Activated naive CD4-positive, alpha-beta T cell treated with anti-CD3 and anti-CD28 coated beads for 36 hours (primary cell): Measurements from ENCODE around the gene FARS2. TPM values are rescaled to one million over a fixed set of nuclear protein-coding genes. Genes with fewer than 3 reads are reported as not detected.

Experiments used
- CTCF ChIA-PET: fragments of 350-600 bp; sonication (Branson Sonifier 250); formaldehyde crosslinking; loops from one replicate; lab custom pipeline; 2021; ENCODE audit warnings: antibody characterized with exemption; lab: Charles Lee
- DNase-seq: peaks from one replicate; pipeline ENCODE4 v3.0.0-alpha.2; 2020
- H3K27ac Mint-ChIP-seq: one replicate; pipeline ENCODE4 v1.8.0; 2021; ENCODE audit warnings: mild to moderate bottlenecking, mixed read lengths
- H3K27me3 Mint-ChIP-seq: one replicate; pipeline ENCODE4 v1.8.0; 2021; ENCODE audit warnings: low read depth, mixed read lengths
- H3K36me3 Mint-ChIP-seq: one replicate; pipeline ENCODE4 v1.8.0; 2021; ENCODE audit warnings: low read depth, mixed read lengths
- H3K4me1 Mint-ChIP-seq: one replicate; pipeline ENCODE4 v1.8.0; 2021; ENCODE audit warnings: low read depth, mixed read lengths
- H3K4me3 Mint-ChIP-seq: one replicate; pipeline ENCODE4 v1.8.0; 2021; ENCODE audit warnings: mild to moderate bottlenecking, moderate library complexity, mixed read lengths
- H3K9me3 Mint-ChIP-seq: one replicate; pipeline ENCODE4 v1.8.0; 2021; ENCODE audit warnings: mixed read lengths
- intact Hi-C: fragments of 100-400 bp; cut with micrococcal nuclease; formaldehyde crosslinking; loops from one replicate; pipeline ENCODE4 v1.15.1; 2023
- total RNA-seq, 2 experiments: library from RNA; stranded (reverse); gene quantifications; one replicate each; pipeline ENCODE4 v1.2.3, GENCODE V29; 2021

Gene FARS2
- total RNA-seq, 2 experiments from 2014 or later = 15.4 to 15.8 TPM

- Mint-ChIP-seq H3K27me3 (no peaks in the 10 kb centered on the region), H3K4me1 (peaks cover 17% of the 10 kb centered on the region), H3K27ac (no peak overlapping the region), H3K36me3 (no peaks in the 10 kb centered on the region), H3K9me3 (no peaks in the 10 kb centered on the region), H3K4me3 (no peak overlapping the region)
- intact Hi-C loops = loop anchor here (10.0 kb wide), 1 partner anchor 91 kb away; no protein-coding TSS in a partner anchor
- DNase-seq = no peak
- CTCF ChIA-PET = interaction anchor here (0.5 kb wide), 1 partner anchor 1087 kb away, joined by 3 read pairs; no protein-coding TSS in a partner anchor
Measured at GRCh38 chr6:5395719-5396118, 134.4 kb downstream of the FARS2 start.

GRCh38 chr6:5398530-5398929, 137.2 kb downstream of the FARS2 start:
- peaks cover 4% of the 10 kb centered on the region for H3K9me3 Mint-ChIP-seq
- DNase-seq = peak; percentile 64

DNA sequence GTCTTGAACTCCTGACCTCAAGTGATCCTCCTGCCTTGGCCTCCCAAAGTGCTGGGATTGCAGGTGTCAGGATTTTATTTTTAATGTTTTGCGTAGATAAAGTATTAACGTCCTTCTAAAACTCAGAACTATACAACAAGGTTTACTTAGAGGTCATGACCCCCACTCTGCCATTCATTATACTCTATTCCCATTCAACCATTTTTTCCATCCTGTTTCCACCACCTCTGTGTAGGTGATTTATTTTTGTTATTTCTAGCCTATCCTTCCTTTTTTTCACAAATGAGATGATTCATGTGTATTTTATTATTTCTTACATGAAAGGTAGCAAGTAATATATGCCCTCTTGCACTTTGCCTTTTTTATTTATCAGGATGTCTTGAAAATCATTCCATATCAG, 138.1 kb downstream of the FARS2 start:
- Mint-ChIP-seq H3K4me3 (no peak overlapping the region), H3K27ac (no peak overlapping the region), H3K4me1 (peaks cover 22% of the 10 kb centered on the region), H3K9me3 (peaks cover 4% of the 10 kb centered on the region), H3K36me3 (peaks cover 3% of the 10 kb centered on the region), H3K27me3 (no peaks in the 10 kb centered on the region)
- DNase-seq = no peak
- intact Hi-C loops = loop anchor here (2.0 to 10.0 kb wide), 2 partner anchors 95 to 185 kb away; no protein-coding TSS in a partner anchor
- CTCF ChIA-PET = interaction anchor here (0.7 kb wide), 1 partner anchor 179 kb away, joined by 3 read pairs; no protein-coding TSS in a partner anchor

More at GRCh38 chr6:5398530-5398929, 137.2 kb downstream of the FARS2 start:
- intact Hi-C loops = loop anchor here (1.0 to 10.0 kb wide), 6 partner anchors 94 to 255 kb away; partner anchors contain the start of gene LYRM4
- peaks cover 3% of the 10 kb centered on the region for H3K36me3 Mint-ChIP-seq
- H3K27ac Mint-ChIP-seq = no peak overlapping the region
- no peaks in the 10 kb centered on the region for H3K27me3 Mint-ChIP-seq
- CTCF ChIA-PET = interaction anchor here (0.6 to 0.7 kb wide), 2 partner anchors 362 to 681 kb away, joined by 3 read pairs; no protein-coding TSS in a partner anchor
- peaks cover 22% of the 10 kb centered on the region for H3K4me1 Mint-ChIP-seq
- no peak overlapping the region for H3K4me3 Mint-ChIP-seq

DNA sequence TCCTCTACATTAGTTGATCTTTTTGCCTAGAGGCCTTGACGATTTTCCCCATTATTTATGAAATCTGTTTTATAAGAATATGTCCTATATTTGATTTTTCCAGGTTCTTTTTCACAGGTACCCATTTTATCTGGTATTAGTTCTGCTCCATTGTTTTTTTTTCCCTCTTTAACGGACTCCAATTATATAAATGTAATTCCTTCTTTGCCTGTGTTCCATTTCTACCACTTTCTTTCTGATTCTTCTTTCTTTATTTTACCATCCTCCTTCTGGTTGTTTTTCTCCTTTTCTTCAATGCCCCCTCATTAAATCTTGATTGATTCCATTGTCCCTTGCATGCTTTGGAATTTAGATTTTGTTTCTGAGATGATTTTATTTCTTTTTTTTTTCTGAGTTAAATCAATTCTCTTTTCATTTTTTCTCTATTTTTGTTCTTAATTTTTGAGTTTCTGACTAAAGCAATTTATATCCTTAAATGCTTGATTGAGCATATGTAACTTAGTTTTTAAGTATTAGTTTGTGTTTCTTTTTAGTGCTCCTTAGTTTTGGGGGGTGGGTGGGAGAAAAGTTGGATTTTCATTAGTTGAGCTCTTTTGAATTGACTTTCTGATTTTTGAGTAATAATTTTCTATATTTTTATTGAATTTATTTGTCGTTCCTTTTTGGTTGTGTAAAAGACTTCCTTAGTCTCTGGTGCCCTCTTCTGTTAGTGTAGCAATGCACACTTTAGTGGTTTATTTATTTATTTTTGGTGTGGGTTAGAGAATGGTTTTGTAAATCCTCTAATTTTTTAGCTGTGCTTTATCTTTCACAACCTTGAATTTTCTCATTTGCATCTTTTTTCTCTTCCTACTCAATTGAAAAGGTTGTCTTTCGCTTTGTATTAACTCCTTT, 140.8 kb downstream of the FARS2 start:
- DNase-seq = no peak
- CTCF ChIA-PET = interaction anchor here (0.6 to 1.4 kb wide), 2 partner anchors 258 to 270 kb away, joined by 3 to 6 read pairs; no protein-coding TSS in a partner anchor
- Mint-ChIP-seq H3K36me3 (peaks cover 7% of the 10 kb centered on the region), H3K4me1 (peaks cover 22% of the 10 kb centered on the region), H3K4me3 (no peak overlapping the region), H3K27me3 (no peaks in the 10 kb centered on the region), H3K9me3 (peaks cover 4% of the 10 kb centered on the region), H3K27ac (no peak overlapping the region)
- intact Hi-C loops = no loop called here

DNA sequence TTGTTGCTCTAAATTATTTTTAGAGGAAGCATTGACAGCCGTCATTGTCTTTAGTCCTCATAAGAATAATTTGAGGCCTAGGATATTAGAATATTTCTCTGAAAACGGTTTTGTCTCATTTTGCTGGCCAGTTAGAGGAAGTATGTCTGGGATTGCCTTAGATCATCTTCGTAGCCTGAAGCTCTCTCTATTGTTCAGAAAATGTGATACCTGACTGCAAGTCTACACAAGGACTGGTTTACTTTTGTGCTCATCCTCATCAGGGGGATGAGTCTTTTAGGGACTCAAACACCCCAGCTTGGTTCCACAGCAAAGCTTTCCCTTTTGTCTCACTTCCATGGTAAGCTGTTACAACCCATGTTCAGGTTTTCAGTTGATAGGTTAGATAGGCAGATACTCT, 141.8 kb downstream of the FARS2 start:
- Mint-ChIP-seq H3K27ac (no peak overlapping the region), H3K36me3 (peaks cover 7% of the 10 kb centered on the region), H3K9me3 (peaks cover 4% of the 10 kb centered on the region), H3K4me3 (no peak overlapping the region), H3K27me3 (no peaks in the 10 kb centered on the region), H3K4me1 (peaks cover 20% of the 10 kb centered on the region)
- no peak for DNase-seq
- CTCF ChIA-PET = interaction anchor here (1.4 kb wide), 1 partner anchor 259 kb away, joined by 6 read pairs; no protein-coding TSS in a partner anchor
- intact Hi-C loops = no loop called here

DNA sequence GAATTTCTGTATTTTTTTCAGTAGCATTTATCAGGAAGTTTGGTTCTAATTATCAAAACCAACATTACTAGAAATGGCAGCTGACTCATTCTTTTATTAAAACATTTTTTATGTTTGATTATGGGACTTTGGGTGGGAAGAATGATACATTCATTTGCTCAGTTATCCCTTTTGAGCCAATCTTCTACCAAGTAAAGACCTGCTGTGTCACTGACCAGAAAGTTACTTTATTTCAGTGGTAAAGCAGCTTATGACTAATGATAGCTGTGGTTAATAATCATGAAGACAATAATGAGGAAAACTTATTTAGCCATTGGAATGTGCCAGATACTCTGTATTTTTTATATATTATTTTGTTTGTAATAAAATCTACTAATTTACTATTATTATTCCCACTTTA, 142.3 kb downstream of the FARS2 start:
- Mint-ChIP-seq H3K9me3 (peaks cover 4% of the 10 kb centered on the region), H3K4me1 (peaks cover 16% of the 10 kb centered on the region)

GRCh38 chr6:5405976-5406375, 144.7 kb downstream of the FARS2 start:
- H3K36me3 Mint-ChIP-seq = peaks cover 10% of the 10 kb centered on the region
- CTCF ChIA-PET = interaction anchor here (1.4 kb wide), 1 partner anchor 262 kb away, joined by 3 read pairs; no protein-coding TSS in a partner anchor
- peaks cover 6% of the 10 kb centered on the region for H3K4me1 Mint-ChIP-seq
- no peaks in the 10 kb centered on the region for H3K27me3 Mint-ChIP-seq
- intact Hi-C loops = no loop called here
- peaks cover 4% of the 10 kb centered on the region for H3K9me3 Mint-ChIP-seq
- H3K4me3 Mint-ChIP-seq = no peak overlapping the region
- H3K27ac Mint-ChIP-seq = no peak overlapping the region
- no peak for DNase-seq

More for the DNA sequence above, 142.3 kb downstream of the FARS2 start:
- intact Hi-C loops = no loop called here
- Mint-ChIP-seq H3K27ac (no peak overlapping the region), H3K27me3 (no peaks in the 10 kb centered on the region), H3K4me3 (no peak overlapping the region), H3K36me3 (peaks cover 10% of the 10 kb centered on the region)
- CTCF ChIA-PET = interaction anchor here (1.4 kb wide), 1 partner anchor 260 kb away, joined by 6 read pairs; no protein-coding TSS in a partner anchor
- DNase-seq = no peak

DNA sequence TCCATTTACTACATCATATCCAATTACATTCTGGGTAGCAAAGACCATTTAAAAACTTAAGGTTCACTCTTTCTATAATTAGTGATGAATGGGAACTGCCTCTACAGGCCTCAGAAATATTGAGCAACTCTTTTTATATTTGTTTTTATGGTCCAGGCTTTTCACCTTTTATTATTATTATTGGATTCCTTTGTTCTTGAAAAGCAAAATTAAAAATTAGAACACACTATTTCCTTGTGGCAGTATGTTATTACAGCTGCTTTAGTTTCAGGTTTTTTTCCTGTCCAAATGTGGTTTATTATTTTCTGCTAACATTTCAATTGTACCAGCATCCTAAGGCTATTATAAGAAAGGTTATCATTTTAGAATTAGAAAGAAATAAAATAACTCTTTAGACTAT, 150.1 kb downstream of the FARS2 start:
- Mint-ChIP-seq H3K27ac (no peak overlapping the region), H3K9me3 (no peaks in the 10 kb centered on the region), H3K36me3 (peaks cover 8% of the 10 kb centered on the region), H3K4me3 (no peak overlapping the region), H3K4me1 (no peaks in the 10 kb centered on the region), H3K27me3 (no peaks in the 10 kb centered on the region)
- CTCF ChIA-PET = no interaction called here
- DNase-seq = no peak
- intact Hi-C loops = no loop called here

DNA sequence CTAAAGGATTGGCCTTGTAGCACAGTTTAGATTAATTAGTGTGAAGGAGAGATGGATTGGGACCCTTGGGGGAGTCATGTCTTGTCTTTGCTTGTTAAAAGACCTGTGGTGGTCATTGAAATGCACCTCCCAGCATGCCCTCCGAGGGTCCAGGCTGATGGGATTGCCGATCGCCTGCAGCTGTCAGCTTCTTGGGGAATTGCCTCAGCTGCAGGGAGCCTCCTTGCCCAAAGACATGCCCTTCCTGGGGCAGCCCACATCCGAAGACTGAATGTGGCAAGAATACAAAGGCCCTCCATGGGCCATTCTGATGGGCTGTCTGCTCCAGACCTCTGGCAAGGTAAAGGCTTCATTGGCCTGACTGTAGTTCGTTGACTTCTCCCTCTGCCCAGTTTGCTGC, 150.7 kb downstream of the FARS2 start:
- Mint-ChIP-seq H3K27ac (no peak overlapping the region), H3K4me3 (no peak overlapping the region), H3K27me3 (no peaks in the 10 kb centered on the region), H3K4me1 (no peaks in the 10 kb centered on the region), H3K36me3 (peaks cover 8% of the 10 kb centered on the region), H3K9me3 (no peaks in the 10 kb centered on the region)
- no peak for DNase-seq
- CTCF ChIA-PET = no interaction called here
- intact Hi-C loops = no loop called here

GRCh38 chr6:5412663-5413062, 151.3 kb downstream of the FARS2 start:
- H3K27me3 Mint-ChIP-seq = no peaks in the 10 kb centered on the region
- no peak for DNase-seq
- no peak overlapping the region for H3K4me3 Mint-ChIP-seq
- peaks cover 12% of the 10 kb centered on the region for H3K36me3 Mint-ChIP-seq
- CTCF ChIA-PET = no interaction called here
- H3K27ac Mint-ChIP-seq = no peak overlapping the region
- peaks cover 4% of the 10 kb centered on the region for H3K9me3 Mint-ChIP-seq
- intact Hi-C loops = no loop called here
- no peaks in the 10 kb centered on the region for H3K4me1 Mint-ChIP-seq

DNA sequence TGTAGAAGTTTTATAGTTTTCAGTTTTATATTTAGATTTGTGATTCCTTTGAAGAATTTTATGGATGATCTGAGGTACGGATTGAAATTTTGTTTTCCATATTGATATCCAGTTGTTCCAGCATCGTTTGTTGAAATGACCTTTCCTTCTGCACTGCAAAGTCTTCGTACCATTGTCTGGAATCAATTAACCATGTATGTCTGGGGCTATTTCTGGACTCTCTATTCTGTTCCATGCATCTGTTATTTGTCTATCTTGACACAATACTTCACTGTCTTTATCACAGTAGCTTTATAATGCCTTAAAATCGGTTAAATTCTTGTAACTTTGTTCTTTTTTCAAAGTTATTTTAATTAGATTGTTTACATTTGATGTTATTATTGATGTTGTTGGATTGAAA, 154.9 kb downstream of the FARS2 start:
- H3K36me3 Mint-ChIP-seq = peaks cover 13% of the 10 kb centered on the region
- DNase-seq = no peak
- CTCF ChIA-PET = no interaction called here
- H3K27me3 Mint-ChIP-seq = no peaks in the 10 kb centered on the region
- H3K4me3 Mint-ChIP-seq = no peak overlapping the region
- intact Hi-C loops = no loop called here
- peaks cover 6% of the 10 kb centered on the region for H3K9me3 Mint-ChIP-seq
- no peaks in the 10 kb centered on the region for H3K4me1 Mint-ChIP-seq
- no peak overlapping the region for H3K27ac Mint-ChIP-seq

DNA sequence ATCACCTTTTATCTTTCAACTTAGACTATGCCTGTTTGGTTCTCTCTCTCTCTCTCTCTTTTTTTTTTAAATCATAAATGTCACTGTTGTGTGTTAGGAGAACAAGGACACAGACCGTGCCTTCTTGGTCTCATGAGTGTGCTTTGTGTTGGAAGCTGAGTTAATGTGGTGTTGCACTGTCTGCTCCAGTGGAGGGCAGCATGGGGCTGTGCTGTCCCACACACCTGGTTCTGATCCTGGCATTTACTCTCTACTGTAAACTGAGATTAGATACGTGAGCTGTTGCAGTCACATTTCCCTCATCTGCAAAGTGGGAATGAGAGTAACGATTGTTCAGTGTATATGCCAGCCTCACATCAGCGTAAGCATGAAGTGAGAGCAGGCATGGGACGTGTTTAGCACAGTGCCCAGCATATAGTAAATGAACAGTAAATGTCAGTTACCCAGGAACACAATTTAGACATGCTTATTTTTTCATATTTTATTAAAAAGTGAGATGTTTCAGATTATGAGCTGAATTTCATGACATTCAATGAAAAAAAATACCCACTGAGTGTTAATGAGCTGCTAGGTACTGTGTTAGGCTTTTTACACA, 161.1 kb downstream of the FARS2 start:
- intact Hi-C loops = no loop called here
- CTCF ChIA-PET = no interaction called here

More for the DNA sequence above, 161.1 kb downstream of the FARS2 start:
- H3K4me3 Mint-ChIP-seq = no peak overlapping the region
- peak; percentile 41 for DNase-seq
- H3K27me3 Mint-ChIP-seq = no peaks in the 10 kb centered on the region
- peaks cover 5% of the 10 kb centered on the region for H3K9me3 Mint-ChIP-seq
- H3K36me3 Mint-ChIP-seq = peaks cover 12% of the 10 kb centered on the region
- peaks cover 5% of the 10 kb centered on the region for H3K4me1 Mint-ChIP-seq
- H3K27ac Mint-ChIP-seq = no peak overlapping the region
